Esophagus muscularis mucosa (tissue), 4 donors: ENCODE data around the gene OLFM2.

Experiments used
- EP300 ChIP-seq: sonication (generic); formaldehyde crosslinking; IDR thresholded peaks from one replicate; pipeline ENCODE4 v1.6.1; 2017; ENCODE audit warnings: antibody characterized with exemption
- POLR2A ChIP-seq: fragments of 450-650 bp; IDR thresholded peaks from one replicate; pipeline ENCODE4 v1.6.1; 2017; ENCODE audit warnings: antibody characterized with exemption, moderate library complexity, mild to moderate bottlenecking, low read depth
- POLR2AphosphoS5 ChIP-seq, 2 donors: sonication (generic); formaldehyde crosslinking; IDR thresholded peaks; one replicate each; pipeline ENCODE4 v1.6.1; 2017; ENCODE audit warnings: antibody characterized with exemption in 2 of 2
- TF ChIP-seq, protein P1 (sequence below), 3 experiments: fragments of 200-600 bp in 2 of 3; fragments of 450-650 bp in 1 of 3; sonication (generic) in 2 of 3; IDR thresholded peaks; one replicate each; pipeline ENCODE4 v1.5.1; 2017 to 2019; ENCODE audit warnings: antibody characterized with exemption in 3 of 3, mild to moderate bottlenecking in 2 of 3, moderate library complexity in 1 of 3

DNA sequence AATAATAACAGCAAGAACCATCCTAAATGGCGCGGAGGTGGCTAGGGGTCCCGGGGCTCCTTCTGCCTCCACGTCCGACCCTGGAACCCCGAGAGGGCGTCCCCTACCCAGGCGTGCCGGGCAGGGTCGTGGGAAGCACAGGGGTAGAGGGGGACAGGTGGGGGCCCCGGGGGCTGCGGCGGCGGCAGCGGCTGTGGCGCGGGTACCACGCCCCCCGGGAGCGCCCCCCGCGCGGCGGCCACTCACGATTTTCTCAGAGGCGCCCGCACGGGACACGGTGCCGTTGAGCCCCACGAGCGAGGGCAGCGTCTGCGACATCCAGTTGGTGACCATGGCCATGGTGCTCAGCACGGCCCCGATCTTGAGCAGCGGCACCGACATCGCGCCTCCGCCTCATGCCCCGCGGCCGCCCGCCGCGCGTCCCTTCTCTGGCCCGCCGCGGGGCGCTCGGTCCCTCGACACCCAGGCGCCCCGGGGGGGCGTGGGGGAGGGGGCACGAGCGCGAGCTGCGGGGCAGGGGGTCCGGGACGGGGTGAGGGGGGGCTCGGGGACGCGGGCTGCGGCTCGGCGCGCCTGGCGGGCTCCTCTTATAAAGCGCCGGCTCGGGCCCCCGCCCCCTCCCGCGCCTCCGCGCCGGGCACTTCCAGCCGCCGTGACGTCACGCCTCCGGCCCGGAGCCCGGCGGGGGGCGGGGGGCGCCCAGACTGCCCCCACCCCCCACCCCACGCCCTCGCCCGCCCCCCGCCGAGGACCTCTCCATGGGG is 22.9 kb downstream of the OLFM2 start:
- TF ChIP-seq, protein P1, sequence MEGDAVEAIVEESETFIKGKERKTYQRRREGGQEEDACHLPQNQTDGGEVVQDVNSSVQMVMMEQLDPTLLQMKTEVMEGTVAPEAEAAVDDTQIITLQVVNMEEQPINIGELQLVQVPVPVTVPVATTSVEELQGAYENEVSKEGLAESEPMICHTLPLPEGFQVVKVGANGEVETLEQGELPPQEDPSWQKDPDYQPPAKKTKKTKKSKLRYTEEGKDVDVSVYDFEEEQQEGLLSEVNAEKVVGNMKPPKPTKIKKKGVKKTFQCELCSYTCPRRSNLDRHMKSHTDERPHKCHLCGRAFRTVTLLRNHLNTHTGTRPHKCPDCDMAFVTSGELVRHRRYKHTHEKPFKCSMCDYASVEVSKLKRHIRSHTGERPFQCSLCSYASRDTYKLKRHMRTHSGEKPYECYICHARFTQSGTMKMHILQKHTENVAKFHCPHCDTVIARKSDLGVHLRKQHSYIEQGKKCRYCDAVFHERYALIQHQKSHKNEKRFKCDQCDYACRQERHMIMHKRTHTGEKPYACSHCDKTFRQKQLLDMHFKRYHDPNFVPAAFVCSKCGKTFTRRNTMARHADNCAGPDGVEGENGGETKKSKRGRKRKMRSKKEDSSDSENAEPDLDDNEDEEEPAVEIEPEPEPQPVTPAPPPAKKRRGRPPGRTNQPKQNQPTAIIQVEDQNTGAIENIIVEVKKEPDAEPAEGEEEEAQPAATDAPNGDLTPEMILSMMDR (IDR thresholded peaks at IDR 0.05): no peak
- TF ChIP-seq POLR2AphosphoS5 (IDR thresholded peaks at IDR 0.05) (no peak), POLR2A (no peak), EP300 (no peak)
